ENCODE results near the gene FGF16. TPM values are rescaled to one million over a fixed set of nuclear protein-coding genes. Genes with fewer than 3 reads are reported as not detected.
"Not testable (repeated sequence)": the region's sequence is repeated elsewhere in the genome, so short reads cannot be mapped to it uniquely, and the experiment has no call there.

Gene FGF16
- total RNA-seq, 2 experiments from 2014 or later = not detected

DNA sequence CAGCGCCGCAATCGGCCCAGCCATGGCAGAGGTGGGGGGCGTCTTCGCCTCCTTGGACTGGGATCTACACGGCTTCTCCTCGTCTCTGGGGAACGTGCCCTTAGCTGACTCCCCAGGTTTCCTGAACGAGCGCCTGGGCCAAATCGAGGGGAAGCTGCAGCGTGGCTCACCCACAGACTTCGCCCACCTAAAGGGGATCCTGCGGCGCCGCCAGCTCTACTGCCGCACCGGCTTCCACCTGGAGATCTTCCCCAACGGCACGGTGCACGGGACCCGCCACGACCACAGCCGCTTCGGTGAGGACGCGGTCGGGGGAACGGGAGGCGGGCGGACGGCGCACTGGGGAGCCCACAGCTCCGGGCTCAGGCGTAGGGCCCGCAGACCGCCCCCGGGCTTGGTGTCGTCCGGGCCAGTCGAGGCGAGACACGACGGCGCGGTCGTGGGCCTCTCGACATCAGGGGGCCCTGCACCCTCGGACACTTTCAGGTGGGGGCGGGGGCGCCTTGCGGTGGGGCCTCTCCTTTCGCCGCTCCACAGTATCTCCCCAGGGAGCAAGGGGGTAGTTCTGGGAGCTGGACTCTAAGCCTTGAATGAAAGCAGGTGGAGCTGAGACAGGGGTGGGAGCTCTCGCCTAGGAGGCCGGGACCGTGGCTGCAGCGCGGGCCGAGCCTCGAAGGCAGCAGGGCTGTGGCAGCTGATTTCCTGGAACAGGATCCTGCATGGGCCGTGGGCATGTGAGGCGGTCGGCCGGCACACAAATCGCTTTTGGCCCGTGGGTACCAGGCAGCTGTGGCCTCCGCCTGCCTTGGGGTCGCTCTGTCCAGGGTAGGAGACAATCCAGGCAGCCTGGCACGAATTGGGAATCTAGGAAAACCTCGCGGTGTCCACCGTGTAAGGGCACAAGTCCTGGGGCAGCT, 722 bp downstream of the FGF16 start:
- peaks cover 22% of the 10 kb centered on the region for H3K27me3 Mint-ChIP-seq

GRCh38 chrX:77450415-77450814, 3.2 kb downstream of the FGF16 start:
- intact Hi-C loops (cut with DNase I, micrococcal nuclease) = no loop called here
- ATAC-seq = no peak
- no peak overlapping the region for H3K4me3 Mint-ChIP-seq
- ChIA-PET CTCF (no interaction called here), POLR2A (no interaction called here)
- H3K27me3 Mint-ChIP-seq = peaks cover 13% of the 10 kb centered on the region
- peaks cover 8% of the 10 kb centered on the region for H3K4me1 Mint-ChIP-seq
- peak; percentile 7 for DNase-seq
- no peaks in the 10 kb centered on the region for H3K36me3 Mint-ChIP-seq (ENCODE audit: low read depth)
- H3K27ac Mint-ChIP-seq = no peak overlapping the region
- no peaks in the 10 kb centered on the region for H3K9me3 Mint-ChIP-seq (ENCODE audit: low read depth)

More for the DNA sequence above, 722 bp downstream of the FGF16 start:
- POLR2A ChIA-PET = interaction anchor here (0.6 kb wide), 1 partner anchor 1641 kb away, joined by 9 read pairs; no protein-coding TSS in a partner anchor
- CTCF ChIA-PET = no interaction called here
- ATAC-seq (no peak), DNase-seq (peak; percentile 14)
- H3K4me3 Mint-ChIP-seq = no peak overlapping the region
- H3K4me1 Mint-ChIP-seq = peaks cover 8% of the 10 kb centered on the region
- no peaks in the 10 kb centered on the region for H3K36me3 Mint-ChIP-seq (ENCODE audit: low read depth)
- intact Hi-C loops (cut with DNase I, micrococcal nuclease) = loop anchor here in 1 of 2 experiments (5.0 to 10.0 kb wide), 4 partner anchors 147 to 644 kb away; partner anchors contain the start of genes COX7B and MAGT1
- no peak overlapping the region for H3K27ac Mint-ChIP-seq
- no peaks in the 10 kb centered on the region for H3K9me3 Mint-ChIP-seq (ENCODE audit: low read depth)

GRCh38 chrX:77450996-77451395, 3.8 kb downstream of the FGF16 start:
- intact Hi-C loops (cut with DNase I, micrococcal nuclease) = no loop called here
- Mint-ChIP-seq H3K9me3 (ENCODE audit: low read depth) (no peaks in the 10 kb centered on the region), H3K27ac (no peak overlapping the region), H3K4me1 (peaks cover 5% of the 10 kb centered on the region), H3K27me3 (peaks cover 9% of the 10 kb centered on the region), H3K36me3 (ENCODE audit: low read depth) (no peaks in the 10 kb centered on the region), H3K4me3 (no peak overlapping the region)
- no peak for ATAC-seq
- no peak for DNase-seq
- ChIA-PET CTCF (no interaction called here), POLR2A (no interaction called here)

DNA sequence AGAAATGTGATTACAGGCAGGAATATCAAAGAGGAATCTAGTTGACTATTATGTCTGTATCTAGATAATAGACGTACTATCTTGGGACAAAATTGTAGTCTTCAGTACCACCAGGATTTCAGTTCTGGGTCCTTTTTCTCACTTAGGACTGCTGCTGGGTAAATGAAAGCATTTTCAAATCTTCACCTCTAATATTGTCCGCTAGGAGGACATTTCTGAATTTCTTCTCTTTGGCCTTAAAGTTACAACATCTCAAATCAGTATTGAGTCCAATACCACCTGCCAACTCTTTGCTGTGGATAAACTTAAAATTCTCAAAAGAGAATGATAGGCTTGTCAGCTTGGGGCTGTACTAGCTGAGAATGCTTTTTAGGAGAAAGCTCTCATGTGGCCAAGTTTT, 6.0 kb downstream of the FGF16 start:
- POLR2A ChIA-PET = no interaction called here

DNA sequence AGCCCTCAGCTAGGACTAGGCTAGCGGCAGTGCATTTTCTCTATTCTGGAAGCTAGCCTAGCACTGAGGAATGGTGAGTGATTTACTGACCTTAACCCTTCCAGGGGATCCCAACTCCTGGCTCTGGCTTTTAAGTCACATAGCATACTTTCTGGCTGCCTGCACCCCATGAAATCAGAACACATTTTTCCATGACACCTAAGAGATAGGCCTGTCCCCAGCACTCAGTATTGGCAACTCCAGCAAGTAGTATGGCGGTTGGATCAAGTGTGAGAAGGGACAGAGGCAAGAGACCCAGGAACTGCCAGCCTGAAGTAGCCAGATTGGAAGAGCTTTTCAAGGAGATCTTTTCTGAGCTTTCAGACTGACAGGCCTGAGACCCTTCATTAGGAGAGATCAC, 8.2 kb downstream of the FGF16 start:
- Mint-ChIP-seq H3K4me3 (no peak overlapping the region), H3K4me1 (peaks cover 2% of the 10 kb centered on the region), H3K9me3 (ENCODE audit: low read depth) (no peaks in the 10 kb centered on the region), H3K27me3 (no peaks in the 10 kb centered on the region), H3K27ac (no peak overlapping the region), H3K36me3 (ENCODE audit: low read depth) (no peaks in the 10 kb centered on the region)
- intact Hi-C loops (cut with DNase I, micrococcal nuclease) = no loop called here
- ChIA-PET POLR2A (no interaction called here), CTCF (no interaction called here)
- no peak for DNase-seq
- ATAC-seq = no peak

More for the DNA sequence above, 6.0 kb downstream of the FGF16 start:
- no peak overlapping the region for H3K4me3 Mint-ChIP-seq
- H3K27me3 Mint-ChIP-seq = peaks cover 5% of the 10 kb centered on the region
- no peaks in the 10 kb centered on the region for H3K9me3 Mint-ChIP-seq (ENCODE audit: low read depth)
- intact Hi-C loops (cut with DNase I, micrococcal nuclease) = no loop called here
- ATAC-seq = no peak
- H3K27ac Mint-ChIP-seq = no peak overlapping the region
- peaks cover 2% of the 10 kb centered on the region for H3K4me1 Mint-ChIP-seq
- CTCF ChIA-PET = no interaction called here
- no peak for DNase-seq
- no peaks in the 10 kb centered on the region for H3K36me3 Mint-ChIP-seq (ENCODE audit: low read depth)

DNA sequence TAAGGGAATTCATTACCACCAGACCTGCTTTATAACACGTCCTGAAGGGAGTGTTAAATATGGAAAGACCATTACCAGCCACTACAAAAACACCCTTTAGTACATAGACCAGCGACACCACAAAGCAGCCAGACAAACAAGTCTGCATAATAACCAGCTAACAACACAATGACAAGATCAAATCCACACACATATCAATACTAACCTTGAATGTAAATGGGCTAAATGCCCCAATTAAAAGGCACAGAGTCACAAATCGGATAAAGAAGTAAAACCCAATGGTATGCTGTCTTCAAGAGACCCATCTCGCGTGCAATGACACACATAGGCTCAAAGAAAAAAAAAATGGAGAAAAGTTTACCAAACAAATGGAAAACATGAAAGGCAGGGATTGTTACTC, 36.9 kb downstream of the FGF16 start:
- no peaks in the 10 kb centered on the region for H3K36me3 Mint-ChIP-seq (ENCODE audit: low read depth)
- intact Hi-C loops (cut with DNase I, micrococcal nuclease) = no loop called here
- no peak overlapping the region for H3K27ac Mint-ChIP-seq
- no peaks in the 10 kb centered on the region for H3K4me1 Mint-ChIP-seq
- ChIA-PET CTCF (no interaction called here), POLR2A (no interaction called here)
- H3K4me3 Mint-ChIP-seq = no peak overlapping the region
- no peak for DNase-seq
- H3K9me3 Mint-ChIP-seq (ENCODE audit: low read depth) = peaks cover 16% of the 10 kb centered on the region
- H3K27me3 Mint-ChIP-seq = peaks cover 4% of the 10 kb centered on the region
- no peak for ATAC-seq

DNA sequence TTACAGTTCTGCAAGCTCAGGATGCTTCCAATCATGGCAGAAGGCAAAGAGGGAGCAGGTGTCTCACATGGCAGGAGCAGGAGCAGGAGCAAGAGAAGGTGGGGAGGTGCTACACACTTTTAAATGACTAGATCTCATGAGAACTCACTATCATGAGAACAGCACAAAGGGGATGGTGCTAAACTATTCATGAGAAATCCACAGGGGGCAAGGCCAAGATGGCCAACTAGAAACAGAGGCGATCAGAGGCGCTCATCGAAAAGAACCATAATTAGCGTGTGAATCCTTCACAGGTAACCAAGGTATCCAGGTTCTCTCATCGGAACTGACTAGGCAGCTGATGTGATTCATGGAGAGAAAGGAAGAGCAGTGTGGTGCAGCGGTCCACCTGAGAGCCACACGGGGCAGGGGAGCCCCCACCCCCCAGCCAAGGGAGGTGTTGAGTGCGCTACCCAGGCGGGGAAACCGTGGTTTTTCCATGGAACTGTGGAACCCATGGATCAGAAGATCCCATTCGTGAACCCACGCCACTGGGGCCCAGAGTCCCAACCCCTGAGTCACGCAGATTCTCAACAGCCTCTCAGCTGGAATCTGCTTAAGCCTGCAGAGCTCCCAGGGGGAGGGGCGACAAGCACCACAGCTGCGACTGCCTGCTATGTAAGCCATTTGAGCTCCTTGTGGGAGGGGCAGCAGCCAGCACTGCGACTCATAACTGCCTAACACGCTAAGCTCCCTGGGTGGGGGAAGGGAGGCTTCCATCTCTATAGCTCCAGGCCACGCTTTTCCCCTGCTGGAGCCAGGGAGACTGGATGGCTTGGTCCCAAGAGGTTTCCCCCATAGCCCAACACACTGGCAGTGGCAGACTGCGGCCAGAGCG, 46.7 kb downstream of the FGF16 start:
- intact Hi-C loops (cut with DNase I, micrococcal nuclease) = no loop called here
- no peaks in the 10 kb centered on the region for H3K9me3 Mint-ChIP-seq (ENCODE audit: low read depth)
- POLR2A ChIA-PET = no interaction called here
- DNase-seq = no peak
- no peaks in the 10 kb centered on the region for H3K36me3 Mint-ChIP-seq (ENCODE audit: low read depth)
- no peaks in the 10 kb centered on the region for H3K4me1 Mint-ChIP-seq
- CTCF ChIA-PET = no interaction called here
- no peak overlapping the region for H3K27ac Mint-ChIP-seq
- ATAC-seq = no peak
- no peak overlapping the region for H3K4me3 Mint-ChIP-seq
- H3K27me3 Mint-ChIP-seq = no peaks in the 10 kb centered on the region

DNA sequence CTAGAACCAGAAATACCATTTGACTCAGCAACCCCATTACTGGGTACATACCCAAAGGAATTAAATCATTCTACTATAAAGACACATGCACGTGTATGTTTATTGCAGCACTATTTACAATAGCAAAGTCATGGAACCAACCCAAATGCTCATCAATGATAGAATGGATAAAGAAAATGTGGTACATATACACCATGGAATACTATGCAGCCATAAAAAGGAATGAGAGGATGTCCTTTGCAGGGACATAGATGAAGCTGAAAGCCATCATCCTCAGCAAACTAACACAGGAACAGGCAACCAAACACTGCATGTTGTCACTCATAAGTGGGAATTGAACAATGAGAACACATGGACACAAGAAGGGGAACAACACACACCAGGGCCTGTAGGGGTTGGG, 53.0 kb downstream of the FGF16 start:
- intact Hi-C loops (cut with DNase I, micrococcal nuclease); H3K36me3 Mint-ChIP-seq (ENCODE audit: low read depth); H3K9me3 Mint-ChIP-seq (ENCODE audit: low read depth); H3K4me3 Mint-ChIP-seq; ATAC-seq; POLR2A ChIA-PET; DNase-seq; H3K27me3 Mint-ChIP-seq; CTCF ChIA-PET; H3K27ac Mint-ChIP-seq: not testable (repeated sequence)
- H3K4me1 Mint-ChIP-seq = peaks cover 13% of the 10 kb centered on the region

GRCh38 chrX:77502951-77503525, 55.8 kb downstream of the FGF16 start:
- POLR2A ChIA-PET = no interaction called here
- H3K36me3 Mint-ChIP-seq (ENCODE audit: low read depth) = peaks cover 3% of the 10 kb centered on the region
- no peak for ATAC-seq
- no peak overlapping the region for H3K27ac Mint-ChIP-seq
- intact Hi-C loops (cut with DNase I, micrococcal nuclease) = no loop called here
- H3K27me3 Mint-ChIP-seq = no peaks in the 10 kb centered on the region
- CTCF ChIA-PET = no interaction called here
- DNase-seq = no peak
- peaks cover 15% of the 10 kb centered on the region for H3K4me1 Mint-ChIP-seq
- no peak overlapping the region for H3K4me3 Mint-ChIP-seq
- H3K9me3 Mint-ChIP-seq (ENCODE audit: low read depth) = no peaks in the 10 kb centered on the region

DNA sequence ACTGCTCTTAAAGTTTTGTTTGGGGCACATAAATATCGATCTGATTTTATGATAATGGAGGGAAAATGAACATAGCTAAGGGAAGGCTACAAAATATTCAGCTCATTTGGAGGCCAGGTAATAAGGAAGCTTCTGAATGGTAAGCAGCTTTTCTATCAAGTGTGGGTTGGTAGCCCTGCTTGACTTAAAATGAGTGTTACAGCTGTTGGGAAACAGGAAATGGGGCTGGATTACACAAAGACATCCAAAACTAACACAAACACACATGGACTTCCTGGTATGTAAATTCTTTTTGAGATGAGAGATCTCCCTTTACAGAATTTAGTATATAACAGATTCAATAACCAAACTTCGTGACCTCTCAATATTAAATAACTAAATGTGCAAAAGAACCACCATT, 58.0 kb downstream of the FGF16 start:
- CTCF ChIA-PET = no interaction called here
- no peaks in the 10 kb centered on the region for H3K9me3 Mint-ChIP-seq (ENCODE audit: low read depth)
- H3K27ac Mint-ChIP-seq = no peak overlapping the region
- H3K36me3 Mint-ChIP-seq (ENCODE audit: low read depth) = peaks cover 11% of the 10 kb centered on the region
- ATAC-seq = no peak
- peaks cover 15% of the 10 kb centered on the region for H3K4me1 Mint-ChIP-seq
- intact Hi-C loops (cut with DNase I, micrococcal nuclease) = no loop called here
- DNase-seq = no peak
- no peaks in the 10 kb centered on the region for H3K27me3 Mint-ChIP-seq
- no peak overlapping the region for H3K4me3 Mint-ChIP-seq
- POLR2A ChIA-PET = no interaction called here
